Stomach (tissue), 9 donors: ENCODE data around the gene TRAF1. TPM values are rescaled to one million over a fixed set of nuclear protein-coding genes. Genes with fewer than 3 reads are reported as not detected.

Experiments
- DNase-seq, 2 donors: peaks; one replicate each; pipeline versions ENCODE4 v3.0.0 to v3.0.0-alpha.2; 2013 to 2019
- H3K27ac ChIP-seq, 5 donors: fragments of 200-600 bp in 4 of 5; sonication (generic) in 4 of 5; one replicate each; pipeline ENCODE4 v1.5.1; 2013 to 2019; ENCODE audit warnings: mild to moderate bottlenecking in 1 of 5, moderate library complexity in 1 of 5
- H3K27me3 ChIP-seq, 3 donors: fragments of 200-600 bp; sonication (generic); one replicate each; pipeline ENCODE4 v1.5.1; 2017 to 2019; ENCODE audit warnings: mixed run types in 1 of 3
- H3K36me3 ChIP-seq, 4 donors: fragments of 200-600 bp; sonication (generic); 1 replicate in 3 of 4; 2 replicates in 1 of 4; pipeline ENCODE4 v1.5.1; 2016 to 2019
- H3K4me1 ChIP-seq, 4 donors: fragments of 200-600 bp; sonication (generic); one replicate each; pipeline ENCODE4 v1.5.1; 2016 to 2019
- H3K4me3 ChIP-seq, 4 donors: fragments of 200-600 bp; sonication (generic) in 3 of 4; one replicate each; pipeline ENCODE4 v1.5.1; 2016 to 2019; ENCODE audit warnings: mild to moderate bottlenecking in 1 of 4
- H3K9me3 ChIP-seq, 4 donors: fragments of 200-600 bp; sonication (generic); one replicate each; pipeline ENCODE4 v1.5.1; 2016 to 2019
- CTCF ChIP-seq, 7 experiments: fragments of 450-650 bp in 4 of 7; fragments of 200-600 bp in 3 of 7; sonication (generic) in 3 of 7; IDR thresholded peaks; one replicate each; pipeline ENCODE4 v1.5.1; 2016 to 2019; ENCODE audit warnings: antibody characterized with exemption in 7 of 7, control low read depth in 2 of 7, mild to moderate bottlenecking in 1 of 7
- EP300 ChIP-seq: sonication (generic); formaldehyde crosslinking; IDR thresholded peaks from one replicate; pipeline ENCODE4 v1.6.1; 2017; ENCODE audit warnings: antibody characterized with exemption
- POLR2A ChIP-seq, 4 donors: fragments of 450-650 bp; IDR thresholded peaks; one replicate each; pipeline ENCODE4 v1.6.1; 2016; ENCODE audit warnings: antibody characterized with exemption in 4 of 4, control low read depth in 2 of 4, mild to moderate bottlenecking in 1 of 4, moderate library complexity in 1 of 4
- POLR2AphosphoS5 ChIP-seq, 3 donors: sonication (generic); formaldehyde crosslinking; IDR thresholded peaks; one replicate each; pipeline ENCODE4 v1.6.1; 2016; ENCODE audit warnings: antibody characterized with exemption in 3 of 3
- WGBS, 5 donors: extraction: QIAGEN DNeasy Blood & Tissue Kit in 3 of 5; methylation state at CpG; one replicate each; pipeline versions ENCODE4 v1.1.5 to v1.1.7; 2013 to 2018; 5-methylcytosine and 5-hydroxymethylcytosine counted together
- intact Hi-C: fragments of 100-400 bp; cut with DNase I; formaldehyde crosslinking; loops from one replicate; pipeline ENCODE4 v1.15.1; 2023; ENCODE audit warnings: low total_unique reads
- polyA plus RNA-seq, 3 donors: library from polyadenylated mRNA; stranded (reverse); fragments of 200-250 nt; gene quantifications; one replicate each; pipeline ENCODE4 v1.2.3, GENCODE V29; 2013
- total RNA-seq, 5 donors: library from RNA; depleted of rRNA; stranded (reverse); fragments of >200 nt; gene quantifications; one replicate each; pipeline versions ENCODE4 v1.1.0 to v1.2.3, GENCODE V29; 2014 to 2016
- donor health status: healthy with polysubstance abuse.
- donor health status: Bipolar disorder and iron deficiency.
- donor health status: healthy.

Gene TRAF1
- total and polyA plus RNA-seq, 8 donors = 0.58 to 10.3 (median 3.2) TPM

DNA sequence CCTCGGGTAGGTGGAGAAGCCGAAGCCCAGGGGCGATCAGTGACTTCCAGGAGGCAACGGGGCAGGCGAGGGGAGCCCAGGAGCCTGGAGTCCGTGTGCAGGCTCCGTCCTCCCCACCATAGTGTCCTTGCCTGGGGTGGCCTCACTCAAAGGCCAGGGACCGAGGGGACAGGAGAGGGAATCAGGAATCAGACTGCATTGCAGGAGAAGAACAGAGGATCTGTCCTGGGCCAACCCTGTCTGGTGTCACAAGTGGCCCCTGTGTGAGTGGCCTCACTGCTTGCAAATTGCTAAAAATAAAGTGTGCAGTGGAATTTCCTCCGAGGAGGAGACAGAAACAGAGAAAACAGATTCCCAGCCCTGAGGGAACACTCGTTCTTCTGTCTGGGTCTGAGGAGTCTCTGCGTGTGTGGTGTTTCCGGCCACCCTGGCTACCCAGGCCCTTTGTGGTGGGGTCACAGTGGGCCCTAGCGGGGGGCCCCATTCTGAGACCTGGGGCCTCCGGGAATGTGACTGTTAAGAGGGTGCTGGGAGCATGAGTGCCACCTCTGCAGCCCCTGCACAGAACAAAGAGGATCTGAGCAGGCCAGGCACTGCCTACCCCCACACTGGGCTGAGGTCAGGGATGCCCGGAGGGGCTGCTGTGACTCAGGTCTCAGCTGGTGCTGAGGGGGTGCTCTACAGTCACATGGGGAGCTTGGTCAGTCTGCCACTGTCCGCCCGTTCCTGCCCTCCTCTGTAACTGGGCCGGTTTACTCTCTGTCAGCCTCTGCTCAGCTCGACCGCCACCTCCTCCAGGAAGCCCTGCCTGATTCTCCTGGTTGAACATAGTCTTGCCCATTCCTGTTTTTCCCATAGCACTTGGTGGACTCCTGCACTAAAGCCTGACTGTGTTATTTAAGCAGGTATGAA is 7.4 kb downstream of the TRAF1 start:
- WGBS, 5 donors = 80 to 83% (median 83%) methylated on average over 18 to 20 of the region's 20 CpGs
- peak overlapping the region; percentile 22 to 97 (median 92) for H3K27ac ChIP-seq
- DNase-seq = no peak
- peaks cover 0 to 5% (median 2%) of the 10 kb centered on the region in 4 donors for H3K36me3 ChIP-seq
- no peaks in the 10 kb centered on the region for H3K27me3 ChIP-seq
- intact Hi-C loops = no loop called here
- peaks cover 4 to 91% (median 46%) of the 10 kb centered on the region in 4 donors for H3K4me1 ChIP-seq
- no peak for TF ChIP-seq POLR2A (IDR thresholded peaks at IDR 0.05)
- peak in 1 of 3 donors; percentile 27 for TF ChIP-seq POLR2AphosphoS5 (IDR thresholded peaks at IDR 0.05)
- no peaks in the 10 kb centered on the region for H3K9me3 ChIP-seq
- no peak overlapping the region for H3K4me3 ChIP-seq

DNA sequence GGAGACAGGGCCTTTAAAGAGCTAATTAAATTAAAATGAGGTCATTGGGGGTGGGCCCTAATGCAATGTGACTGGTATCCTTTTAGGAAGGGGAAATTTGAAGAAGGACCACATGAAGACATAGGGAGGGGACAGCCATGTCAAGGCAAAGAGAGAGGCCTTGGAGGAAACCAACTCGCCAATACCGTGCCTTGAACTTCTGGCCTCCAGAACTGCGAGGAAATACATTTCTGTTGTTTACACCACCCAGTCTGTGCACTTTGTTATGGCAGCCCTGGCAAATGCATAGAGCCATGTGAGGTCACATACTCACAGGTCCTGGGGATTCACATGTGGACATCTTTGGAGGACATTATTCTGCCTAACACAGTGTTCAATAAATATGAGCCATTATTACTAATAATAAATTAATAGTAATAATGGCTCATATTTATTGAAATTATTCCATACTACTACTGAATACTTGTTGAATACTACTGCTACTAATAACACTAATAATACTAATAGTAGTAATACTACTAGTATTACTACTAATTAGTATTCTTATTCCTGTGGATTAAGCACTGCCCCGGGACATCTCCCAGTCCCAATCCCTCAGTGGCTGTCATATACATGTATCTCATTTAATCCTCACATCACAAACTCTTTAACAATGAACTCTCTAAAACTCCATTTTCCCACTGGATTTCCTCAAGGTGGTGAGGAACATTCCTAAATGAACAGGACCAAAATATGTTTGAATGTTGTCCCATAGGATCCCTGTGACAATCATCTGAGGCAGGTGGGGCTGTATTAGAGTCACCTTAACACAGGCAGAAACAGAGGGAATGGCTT is 8.4 kb downstream of the TRAF1 start:
- intact Hi-C loops = no loop called here
- Histone ChIP-seq H3K9me3 (no peaks in the 10 kb centered on the region), H3K4me1 (peaks cover 4 to 86% (median 46%) of the 10 kb centered on the region in 4 donors), H3K4me3 (no peak overlapping the region), H3K36me3 (peaks cover 0 to 13% (median 7%) of the 10 kb centered on the region in 4 donors), H3K27ac (peak overlapping the region; percentile 22 to 97 (median 92)), H3K27me3 (no peaks in the 10 kb centered on the region)
- 89 to 95% (median 94%) methylated on average over 4 of the region's 4 CpGs for WGBS, 5 donors
- no peak for DNase-seq
- TF ChIP-seq CTCF (IDR thresholded peaks at IDR 0.05) (no peak), POLR2A (IDR thresholded peaks at IDR 0.05) (no peak), POLR2AphosphoS5 (IDR thresholded peaks at IDR 0.05) (no peak), EP300 (no peak)

- no peak overlapping the region for H3K4me3 ChIP-seq
- H3K27ac ChIP-seq = peak overlapping the region in 4 of 5 donors; percentile 36 to 93 (median 66)
- H3K9me3 ChIP-seq = no peaks in the 10 kb centered on the region
- H3K27me3 ChIP-seq = no peaks in the 10 kb centered on the region
- WGBS, 5 donors = 87 to 94% (median 92%) methylated on average over 8 of the region's 8 CpGs
- DNase-seq = no peak
- TF ChIP-seq EP300 (no peak), POLR2AphosphoS5 (IDR thresholded peaks at IDR 0.05) (no peak), POLR2A (IDR thresholded peaks at IDR 0.05) (no peak), CTCF (IDR thresholded peaks at IDR 0.05) (no peak)
- peaks cover 4 to 78% (median 42%) of the 10 kb centered on the region in 4 donors for H3K4me1 ChIP-seq
- peaks cover 0 to 23% (median 16%) of the 10 kb centered on the region in 4 donors for H3K36me3 ChIP-seq
- intact Hi-C loops = no loop called here
Measured at GRCh38 chr9:120916991-120917880, 9.4 kb downstream of the TRAF1 start.

DNA sequence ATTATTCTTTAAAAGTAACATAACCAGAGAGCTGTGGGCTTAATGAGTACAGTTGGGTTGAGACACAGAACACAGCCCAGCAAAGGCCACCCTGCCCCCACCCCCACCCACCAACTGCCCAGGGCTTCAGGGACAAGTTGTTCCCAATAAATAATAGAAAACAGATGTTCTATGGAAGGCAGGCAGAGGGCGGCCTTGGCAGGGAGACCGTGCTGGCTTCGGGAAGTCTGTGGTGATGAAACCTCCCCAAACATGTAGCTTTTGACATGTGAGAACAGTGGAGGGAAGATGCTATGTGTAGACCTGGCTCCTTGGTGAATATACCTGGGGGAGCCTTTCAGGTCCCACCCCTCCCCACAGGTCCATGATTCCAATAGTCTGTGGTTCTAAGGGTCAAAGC is 10.0 kb downstream of the TRAF1 start:
- Histone ChIP-seq H3K9me3 (no peaks in the 10 kb centered on the region), H3K4me3 (no peak overlapping the region), H3K4me1 (peaks cover 4 to 71% (median 39%) of the 10 kb centered on the region in 4 donors), H3K27ac (peak overlapping the region in 4 of 5 donors; percentile 36 to 93 (median 66)), H3K27me3 (no peaks in the 10 kb centered on the region), H3K36me3 (peaks cover 0 to 28% (median 21%) of the 10 kb centered on the region in 4 donors)
- TF ChIP-seq POLR2AphosphoS5 (IDR thresholded peaks at IDR 0.05) (peak; percentile 81 to 90 (median 82)), EP300 (peak; percentile 87), CTCF (IDR thresholded peaks at IDR 0.05) (no peak)
- peak in 1 of 2 donors; percentile 57 for DNase-seq
- intact Hi-C loops = no loop called here
- WGBS, 5 donors = 33 to 61% (median 47%) methylated on average over 3 of the region's 3 CpGs
